OCI-LY7 (cell line): Measurements from ENCODE around the gene HMBS.

Experiments
- CTCF ChIP-seq: fragments of 200-600 bp; sonication (generic); conservative IDR thresholded peaks from 2 replicates; pipeline ENCODE4 v1.5.1; 2014; ENCODE audit warnings: mild to moderate bottlenecking, antibody characterized with exemption, low read length, moderate library complexity, mixed read lengths
- EZH2phosphoT487 ChIP-seq: fragments of 200-600 bp; sonication (generic); IDR thresholded peaks from 2 replicates; pipeline ENCODE4 v1.6.1; 2018; ENCODE audit warnings: low read depth, borderline replicate concordance, mild to moderate bottlenecking, mixed run types, antibody characterized with exemption, low read length, moderate library complexity, mixed read lengths

- TF ChIP-seq CTCF (no peak), EZH2phosphoT487 (no peak)
These were observed 6.8 kb upstream of the HMBS start for GRCh38 chr11:119077839-119078238.
